Fibroblast of peridontal ligament (primary cell): ENCODE results near the gene SORCS1.
"Not testable (repeated sequence)": the region's sequence is repeated elsewhere in the genome, so short reads cannot be mapped to it uniquely, and the experiment has no call there.

Source experiments
- DNase-seq: peaks from one replicate; pipeline ENCODE4 v3.0.0-alpha.2; 2010; ENCODE audit errors: extremely low read depth

SORCS1 gene

GRCh38 chr10:107051769-107052168, 112.7 kb downstream of the SORCS1 start:
- no peak for DNase-seq

GRCh38 chr10:107043461-107043860, 121.0 kb downstream of the SORCS1 start:
- DNase-seq: no peak

GRCh38 chr10:107037192-107038122, 127.0 kb downstream of the SORCS1 start:
- no peak for DNase-seq

GRCh38 chr10:107033799-107034422, 130.6 kb downstream of the SORCS1 start:
- no peak for DNase-seq

- no peak for DNase-seq
These were observed 131.7 kb downstream of the SORCS1 start for GRCh38 chr10:107032700-107033401.

- no peak for DNase-seq
These were observed 132.4 kb downstream of the SORCS1 start for GRCh38 chr10:107031931-107032699.

- no peak for DNase-seq
These were observed 136.3 kb downstream of the SORCS1 start for GRCh38 chr10:107028236-107028635.

- no peak for DNase-seq
These were observed 138.8 kb downstream of the SORCS1 start for GRCh38 chr10:107025676-107026075.

GRCh38 chr10:107024033-107024432, 140.5 kb downstream of the SORCS1 start:
- DNase-seq: not testable (repeated sequence)

- no peak for DNase-seq
These were observed 141.7 kb downstream of the SORCS1 start for GRCh38 chr10:107022600-107023354.

- no peak for DNase-seq
These were observed 145.4 kb downstream of the SORCS1 start for GRCh38 chr10:107019154-107019553.

GRCh38 chr10:107013258-107014006, 151.1 kb downstream of the SORCS1 start:
- no peak for DNase-seq

- DNase-seq: no peak
These were observed 152.5 kb downstream of the SORCS1 start for GRCh38 chr10:107011992-107012391.

- DNase-seq: no peak
These were observed 153.4 kb downstream of the SORCS1 start for GRCh38 chr10:107011105-107011504.

- no peak for DNase-seq
These were observed 154.0 kb downstream of the SORCS1 start for GRCh38 chr10:107010531-107010930.

- DNase-seq: no peak
These were observed 160.1 kb downstream of the SORCS1 start for GRCh38 chr10:107004362-107004761.

- DNase-seq: no peak
These were observed 162.4 kb downstream of the SORCS1 start for GRCh38 chr10:107002068-107002467.

- no peak for DNase-seq
These were observed 165.3 kb downstream of the SORCS1 start for GRCh38 chr10:106999118-106999707.

- no peak for DNase-seq
These were observed 166.8 kb downstream of the SORCS1 start for GRCh38 chr10:106997721-106998120.

GRCh38 chr10:106996510-106996909, 168.0 kb downstream of the SORCS1 start:
- DNase-seq: no peak
